Activated CD8-positive, alpha-beta memory T cell treated with anti-CD3 and anti-CD28 coated beads, Interleukin-2, amount 50 U/mL, for 48 hours (primary cell): Measurements from ENCODE around the gene TRUB2.
A peak's percentile ranks its signal among the peaks of the same experiment; 100 is the strongest.
"Not testable (repeated sequence)": the region's sequence is repeated elsewhere in the genome, so short reads cannot be mapped to it uniquely, and the experiment has no call there.

ENCODE experiments used
- DNase-seq: peaks from one replicate; pipeline ENCODE4 v3.0.0-alpha.2; 2020

TRUB2 gene

GRCh38 chr9:128340691-128341434, 18.6 kb upstream of the TRUB2 start:
- DNase-seq: peak; percentile 67

GRCh38 chr9:128339761-128340690, 17.8 kb upstream of the TRUB2 start, which contains the start of gene SLC27A4:
TSS of gene SLC27A4 (plus strand) at chr9:128340527. CDS start at chr9:128343133, 2,606 bp downstream.
- DNase-seq: peak; percentile 91

- DNase-seq: not testable (repeated sequence)
These were observed 16.8 kb upstream of the TRUB2 start for GRCh38 chr9:128338852-128339614.

- DNase-seq: no peak
These were observed 15.7 kb upstream of the TRUB2 start for GRCh38 chr9:128337936-128338335.

GRCh38 chr9:128335914-128336313, 13.7 kb upstream of the TRUB2 start:
- DNase-seq: no peak

- DNase-seq: no peak
These were observed 12.9 kb upstream of the TRUB2 start for GRCh38 chr9:128335161-128335560.

GRCh38 chr9:128333451-128333869, 11.2 kb upstream of the TRUB2 start:
- DNase-seq: no peak

- DNase-seq: no peak
These were observed 3.4 kb upstream of the TRUB2 start for GRCh38 chr9:128325629-128326028.

- no peak for DNase-seq
These were observed 2.2 kb upstream of the TRUB2 start for GRCh38 chr9:128324401-128324800.

GRCh38 chr9:128323791-128324190, 1.5 kb upstream of the TRUB2 start:
- no peak for DNase-seq

GRCh38 chr9:128323212-128323730, 1.0 kb upstream of the TRUB2 start:
- no peak for DNase-seq

GRCh38 chr9:128321879-128322403, 306 bp downstream of the TRUB2 start:
- DNase-seq: no peak

GRCh38 chr9:128321343-128321742, 904 bp downstream of the TRUB2 start:
- DNase-seq: no peak

GRCh38 chr9:128317629-128318028, 4.6 kb downstream of the TRUB2 start:
- DNase-seq: no peak

- DNase-seq: no peak
These were observed 5.8 kb downstream of the TRUB2 start for GRCh38 chr9:128316421-128316820.

- DNase-seq: no peak
These were observed 7.5 kb downstream of the TRUB2 start for GRCh38 chr9:128314697-128315096.

GRCh38 chr9:128310461-128310860, 11.8 kb downstream of the TRUB2 start:
- DNase-seq: no peak

- DNase-seq: no peak
These were observed 12.7 kb downstream of the TRUB2 start for GRCh38 chr9:128309551-128309950.

GRCh38 chr9:128304971-128305288, 17.3 kb downstream of the TRUB2 start:
- no peak for DNase-seq

GRCh38 chr9:128304136-128304970, 17.9 kb downstream of the TRUB2 start:
- no peak for DNase-seq
